GM19467 (cell line): Measurements from ENCODE around the gene KRTAP5-1.
"Not testable (repeated sequence)": the region's sequence is repeated elsewhere in the genome, so short reads cannot be mapped to it uniquely, and the experiment has no call there.

ENCODE experiments used
- ATAC-seq: cut with Tn5 transposase; IDR thresholded peaks from one replicate; pipeline ENCODE4 v1.9.1; 2021; ENCODE audit warnings: mild to moderate bottlenecking, moderate library complexity; ENCODE audit not compliant: unreplicated experiment

Gene KRTAP5-1

DNA sequence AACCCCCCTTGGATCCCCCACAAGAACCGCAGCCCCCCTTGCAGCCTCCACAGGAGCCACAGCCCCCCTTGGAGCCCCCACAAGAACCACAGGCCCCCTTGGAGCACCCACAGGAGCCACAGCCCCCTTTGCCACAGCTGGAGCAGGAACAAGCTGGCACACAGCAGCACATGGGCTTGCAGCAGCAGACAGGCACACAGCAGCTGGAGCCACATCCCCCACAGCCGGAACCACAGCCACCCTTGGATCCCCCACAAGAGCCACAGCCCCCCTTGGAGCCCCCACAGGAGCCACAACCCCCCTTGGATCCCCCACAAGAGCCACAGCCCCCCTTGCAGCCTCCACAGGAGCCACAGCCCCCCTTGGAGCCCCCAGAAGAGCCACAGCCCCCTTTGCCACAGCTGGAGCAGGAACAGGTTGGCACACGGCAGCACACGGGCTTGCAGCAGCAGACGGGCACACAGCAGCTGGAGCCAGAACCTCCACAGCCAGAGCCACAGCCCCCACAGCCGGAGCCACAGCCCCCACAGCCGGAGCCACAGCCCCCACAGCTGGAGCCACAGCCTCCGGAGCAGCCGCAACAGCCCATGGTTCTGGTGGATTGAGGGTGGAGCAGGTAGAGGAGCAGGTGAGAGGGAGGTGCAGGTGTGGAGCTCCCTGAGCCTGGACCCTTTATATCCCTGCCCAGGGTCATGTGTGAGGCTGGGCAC is at the start of gene KRTAP5-1:
TSS of gene KRTAP5-1 (minus strand) at position 623 of the 710 bp plus-strand sequence. CDS start at position 589, 34 bp downstream.
- ATAC-seq, result not testable (repeated sequence)

DNA sequence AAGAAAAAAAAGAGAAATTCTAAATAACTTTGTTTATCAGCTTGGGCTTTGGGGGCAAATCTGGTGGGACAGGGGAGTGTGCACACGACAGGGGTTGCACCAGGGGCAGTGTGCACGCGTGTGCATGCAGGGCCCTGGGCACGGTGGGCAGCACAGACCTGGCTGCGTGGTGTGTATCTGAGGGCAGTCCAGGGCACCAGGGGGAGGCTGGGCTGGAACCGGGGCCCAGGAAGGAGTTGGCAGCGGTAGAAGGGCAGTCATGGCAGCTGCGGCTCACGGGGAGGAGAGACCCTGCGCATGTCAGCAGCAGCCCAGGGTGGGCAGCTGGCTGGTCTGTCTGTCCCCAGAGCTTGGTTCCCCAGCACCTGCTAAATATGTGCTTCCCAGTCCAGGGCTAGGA is 48.8 kb upstream of the KRTAP5-1 start:
- ATAC-seq, result no peak

DNA sequence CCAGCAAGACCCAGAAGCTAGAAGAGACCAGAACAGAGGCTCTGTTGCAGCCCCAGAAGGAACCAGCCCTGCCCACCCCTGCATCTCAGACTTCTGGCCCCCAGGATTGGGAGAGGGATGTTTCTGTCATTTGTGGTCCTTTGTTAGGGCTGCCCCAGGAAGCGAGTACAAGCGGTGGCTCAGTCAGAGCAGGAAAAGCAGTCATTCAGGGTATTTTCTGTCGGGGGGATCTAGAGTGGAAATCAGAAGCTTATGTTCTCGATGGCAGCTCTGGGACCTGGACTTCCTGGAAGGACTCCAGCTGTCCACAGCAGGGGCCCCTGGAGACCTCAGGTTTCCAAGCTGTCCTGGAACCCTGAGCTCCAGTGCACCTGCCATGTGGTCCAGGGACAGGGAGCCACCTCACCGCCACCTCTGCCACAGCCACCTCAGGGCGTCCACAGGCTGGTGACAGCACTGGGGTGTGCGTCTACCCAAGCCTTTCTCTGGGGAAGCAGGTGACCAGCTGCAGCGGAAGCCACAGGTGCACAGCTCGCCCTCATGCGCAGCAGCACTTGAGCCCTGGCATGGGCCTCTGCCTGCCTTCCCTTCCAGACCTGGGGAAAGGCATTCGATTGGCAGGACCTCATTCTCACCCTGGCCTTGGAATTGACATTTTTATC is 47.1 kb upstream of the KRTAP5-1 start:
- no peak for ATAC-seq

GRCh38 chr11:1631066-1631568 is 46.0 kb upstream of the KRTAP5-1 start:
- ATAC-seq, result no peak

GRCh38 chr11:1630271-1630670 is 45.2 kb upstream of the KRTAP5-1 start:
- no peak for ATAC-seq

DNA sequence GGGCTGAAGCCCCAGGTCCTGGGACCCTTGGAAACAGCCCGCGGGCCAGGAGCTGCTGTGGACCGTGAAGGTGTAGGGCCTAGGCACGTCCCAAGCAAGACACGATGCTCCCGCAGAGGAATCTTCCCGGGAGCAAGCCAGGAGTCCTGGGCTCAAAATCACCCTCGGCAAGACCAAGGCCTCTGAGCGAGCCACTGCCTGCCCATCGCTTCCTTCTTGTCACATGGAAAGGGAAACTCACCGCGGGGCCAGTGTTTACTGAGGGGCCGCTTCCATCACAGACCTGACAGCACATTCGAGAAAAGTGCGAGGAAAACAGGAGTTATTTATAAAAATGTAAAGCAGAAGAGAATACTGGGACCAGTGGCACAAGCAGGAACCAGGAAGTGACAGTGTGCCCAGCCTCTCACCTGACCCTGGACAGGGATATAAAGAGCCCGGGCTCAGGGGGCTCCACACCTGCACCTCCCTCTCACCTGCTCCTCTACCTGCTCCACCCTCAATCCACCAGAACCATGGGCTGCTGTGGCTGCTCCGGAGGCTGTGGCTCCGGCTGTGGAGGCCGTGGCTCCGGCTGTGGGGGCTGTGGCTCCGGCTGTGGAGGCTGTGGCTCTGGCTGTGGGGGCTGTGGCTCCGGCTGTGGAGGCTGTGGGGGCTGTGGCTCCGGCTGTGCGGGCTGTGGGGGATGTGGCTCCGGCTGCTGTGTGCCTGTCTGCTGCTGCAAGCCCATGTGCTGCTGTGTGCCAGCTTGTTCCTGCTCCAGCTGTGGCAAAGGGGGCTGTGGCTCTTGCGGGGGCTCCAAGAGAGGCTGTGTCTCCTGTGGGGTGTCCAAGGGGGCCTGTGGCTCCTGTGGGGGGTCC is 44.5 kb upstream of the KRTAP5-1 start, which contains the start of gene KRTAP5-5:
TSS of gene KRTAP5-5 (plus strand) at position 450 of the 860 bp plus-strand sequence. CDS start at position 516, 66 bp downstream.
- no peak for ATAC-seq

DNA sequence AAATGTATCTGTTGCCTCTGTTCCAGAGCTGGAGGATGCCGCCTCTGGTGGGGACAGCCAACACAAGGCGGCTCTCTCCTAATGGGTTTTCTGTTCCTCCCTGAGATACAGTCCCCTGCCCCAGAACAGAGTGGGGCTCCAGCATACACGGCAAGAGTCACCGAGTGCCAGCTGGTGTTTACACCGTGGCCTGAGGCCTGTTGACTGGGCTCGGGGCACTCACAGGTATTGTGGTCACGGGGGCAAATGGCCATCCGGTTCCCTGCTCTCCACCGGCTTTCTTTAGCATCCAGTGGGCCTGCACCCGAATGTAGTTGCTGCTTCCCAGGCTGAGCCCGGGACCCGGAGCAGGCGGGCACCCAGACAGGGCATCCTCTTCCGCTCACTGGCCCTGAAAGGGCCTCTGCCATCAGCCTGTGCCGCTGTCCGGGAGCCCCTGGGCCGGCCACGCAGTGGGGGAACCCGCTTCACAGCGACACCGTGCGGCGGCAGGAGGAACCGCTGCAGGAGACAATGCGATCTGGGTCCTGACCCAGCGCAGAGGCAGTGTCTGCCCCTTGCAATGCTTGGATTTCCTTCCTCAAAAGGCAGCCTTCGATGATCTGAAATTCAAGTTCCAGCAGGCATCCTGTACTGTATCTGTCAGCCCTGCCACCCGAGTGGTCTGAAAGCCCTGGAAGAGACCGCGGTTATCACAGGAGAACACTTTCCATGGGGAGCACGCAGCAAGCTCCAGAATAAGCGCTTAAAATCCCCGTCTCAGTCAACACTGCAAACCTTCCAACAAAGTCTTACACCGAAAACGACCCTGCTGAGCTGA is 43.6 kb upstream of the KRTAP5-1 start:
- no peak for ATAC-seq

- no peak for ATAC-seq
Observed at GRCh38 chr11:1625541-1625940, 40.5 kb upstream of the KRTAP5-1 start.

DNA sequence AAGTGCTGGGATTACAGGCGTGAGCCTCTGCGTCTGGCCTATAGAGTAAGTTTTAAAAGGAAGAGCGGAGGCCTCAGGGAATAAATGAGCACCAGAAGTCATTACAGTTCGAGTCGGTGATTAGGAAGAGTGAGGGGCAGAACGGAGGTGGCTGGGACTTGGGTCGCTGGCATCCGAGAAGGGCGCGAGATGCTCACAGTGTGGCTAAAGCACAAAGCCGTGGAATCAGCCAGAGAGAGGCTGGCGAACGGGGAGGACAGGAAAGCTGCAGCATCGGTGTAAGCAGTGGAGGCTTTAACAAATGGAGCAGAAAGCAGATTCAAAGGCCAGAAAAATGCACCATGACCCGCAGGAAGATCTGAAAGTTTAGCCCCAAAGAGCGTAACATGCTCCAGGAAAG is 39.5 kb upstream of the KRTAP5-1 start:
- ATAC-seq, result no peak

GRCh38 chr11:1623716-1624115 is 38.6 kb upstream of the KRTAP5-1 start:
- ATAC-seq, result no peak

GRCh38 chr11:1622086-1622485 is 37.0 kb upstream of the KRTAP5-1 start, which contains the start of gene KRTAP5-4:
TSS of gene KRTAP5-4 (minus strand) at chr11:1622138. CDS start at chr11:1622093, 45 bp downstream.
- no peak for ATAC-seq

DNA sequence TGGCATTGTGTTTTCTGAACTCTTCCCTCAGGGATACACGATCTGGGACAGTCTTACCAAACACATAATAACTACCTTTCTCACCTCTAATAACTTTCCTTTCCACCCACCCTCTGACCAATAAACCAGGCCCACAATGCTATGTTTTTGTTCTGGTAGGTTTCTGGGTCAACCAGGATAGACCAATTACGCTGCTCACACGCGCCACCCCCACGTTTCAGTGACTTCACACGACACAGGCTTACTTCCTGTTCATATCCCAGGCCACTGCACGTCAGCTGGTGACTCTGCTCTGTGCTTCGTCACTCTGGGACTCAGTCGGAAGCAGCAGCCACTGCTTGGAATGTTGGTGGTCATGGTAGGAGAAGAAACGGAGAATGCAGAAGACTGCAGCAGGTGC is 34.4 kb upstream of the KRTAP5-1 start:
- no peak for ATAC-seq

GRCh38 chr11:1618231-1618630 is 33.1 kb upstream of the KRTAP5-1 start:
- ATAC-seq, result no peak

DNA sequence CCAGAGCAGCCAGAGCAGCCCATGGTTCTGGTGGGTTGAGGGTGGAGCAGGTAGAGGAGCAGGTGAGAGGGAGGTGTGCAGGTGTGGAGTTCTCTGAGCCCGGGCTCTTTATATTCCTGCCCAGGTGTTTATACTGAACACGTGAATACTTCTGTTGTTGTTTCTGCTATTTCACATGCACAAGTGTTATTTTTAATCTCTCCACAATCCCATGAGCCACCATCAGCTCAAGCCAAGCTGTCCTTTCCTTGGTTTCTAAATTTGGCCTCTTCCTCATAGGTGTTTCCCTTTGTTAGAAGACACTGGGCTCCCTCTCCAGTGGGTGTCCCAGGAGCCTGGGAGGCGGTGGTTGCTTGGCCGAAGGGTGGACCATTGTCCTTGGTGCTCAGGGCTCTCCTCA is 23.3 kb upstream of the KRTAP5-1 start, which contains the start of gene KRTAP5-3:
TSS of gene KRTAP5-3 (minus strand) at position 101 of the 400 bp plus-strand sequence. CDS start at position 23, 78 bp downstream.
- ATAC-seq, result no peak

GRCh38 chr11:1607901-1608300 is 22.8 kb upstream of the KRTAP5-1 start:
- not testable (repeated sequence) for ATAC-seq

DNA sequence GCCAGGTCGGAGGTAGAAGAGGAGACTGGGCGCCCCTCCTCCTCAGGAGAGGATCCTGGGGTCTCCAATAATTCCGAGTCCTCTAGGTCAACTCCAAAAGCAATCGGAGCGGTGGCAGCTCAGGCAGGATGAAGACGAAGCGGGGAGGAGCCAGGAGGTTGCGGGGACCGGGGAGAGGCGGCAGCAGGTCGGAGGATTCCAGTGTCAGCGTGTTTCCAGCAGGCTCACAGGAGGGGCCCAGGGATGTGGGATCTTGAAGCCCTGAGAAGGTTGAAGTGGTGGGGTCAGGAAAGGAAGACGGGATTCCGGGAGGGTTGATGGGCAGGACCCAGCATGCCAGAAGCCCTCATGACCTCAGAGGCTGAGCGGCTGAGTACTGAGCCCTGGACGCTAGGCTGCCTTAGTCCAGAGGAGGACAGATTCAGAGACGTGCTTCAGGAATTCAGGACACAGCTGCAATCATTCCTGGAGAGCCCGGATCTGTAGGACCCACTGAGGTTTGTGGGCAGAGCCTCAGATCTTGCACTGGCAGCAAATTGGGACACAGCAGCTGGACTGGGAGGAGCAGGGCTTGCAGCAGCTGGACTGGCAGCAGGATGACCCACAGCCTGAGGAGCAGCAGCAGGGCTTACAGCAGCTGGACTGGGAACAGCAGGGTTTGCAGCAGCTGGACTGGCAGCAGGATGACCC is 22.2 kb upstream of the KRTAP5-1 start:
- not testable (repeated sequence) for ATAC-seq

DNA sequence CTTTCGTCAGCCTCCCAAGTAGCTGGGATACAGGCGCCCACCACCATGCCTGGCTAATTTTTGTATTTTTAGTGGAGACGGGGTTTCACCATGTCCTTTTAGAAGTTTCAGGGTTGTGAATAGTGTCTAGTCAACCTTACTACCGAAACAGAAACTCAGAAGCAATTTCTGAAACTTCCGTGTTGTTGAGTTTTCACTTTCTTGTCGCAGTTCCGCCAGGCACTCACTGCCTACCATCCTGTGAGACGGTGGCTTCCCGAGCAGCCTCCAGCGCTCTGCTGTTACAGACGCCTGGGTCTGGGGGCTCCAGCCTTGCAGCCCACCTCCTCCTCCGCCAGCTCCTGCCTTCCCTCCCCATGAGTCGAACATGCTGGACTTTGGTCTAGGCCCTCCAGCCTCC is 20.8 kb upstream of the KRTAP5-1 start:
- not testable (repeated sequence) for ATAC-seq

GRCh38 chr11:1604711-1605110 is 19.6 kb upstream of the KRTAP5-1 start:
- no peak for ATAC-seq

DNA sequence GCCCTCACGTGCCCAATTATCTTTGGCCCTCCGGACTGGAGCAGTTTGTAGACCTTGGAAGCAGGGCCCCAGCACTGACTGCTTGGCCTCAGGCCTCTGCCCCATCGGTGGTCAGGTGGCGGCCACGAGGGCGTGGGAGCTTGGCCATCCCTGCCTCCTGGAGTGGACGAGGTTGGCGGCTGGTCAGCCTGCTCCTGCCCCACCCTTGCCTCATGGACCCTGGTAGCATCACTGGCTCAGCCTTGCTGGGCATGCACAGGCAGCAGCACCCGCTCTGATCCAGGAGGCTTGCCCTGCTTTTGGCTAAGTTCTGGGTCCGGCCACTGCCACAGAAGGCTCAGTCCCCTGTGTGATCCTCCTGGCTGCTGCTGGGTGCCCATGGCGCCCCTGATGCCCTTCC is 19.1 kb upstream of the KRTAP5-1 start:
- ATAC-seq, result no peak
